Fibroblast of skin of abdomen (primary cell): ENCODE measurements around the gene DRICH1.
"Not testable (repeated sequence)": the region's sequence is repeated elsewhere in the genome, so short reads cannot be mapped to it uniquely, and the experiment has no call there.

Source experiments
- DNase-seq: peaks from one replicate; pipeline ENCODE4 v3.0.0-alpha.2; 2013

Gene DRICH1

GRCh38 chr22:23565915-23566704 is 66.0 kb downstream of the DRICH1 start:
- DNase-seq = no peak

- DNase-seq = no peak
These were observed 66.7 kb downstream of the DRICH1 start for GRCh38 chr22:23565305-23565914.

- no peak for DNase-seq
These were observed 67.8 kb downstream of the DRICH1 start for GRCh38 chr22:23564276-23564675.

- no peak for DNase-seq
These were observed 69.0 kb downstream of the DRICH1 start for GRCh38 chr22:23563111-23563510.

- DNase-seq = no peak
These were observed 69.9 kb downstream of the DRICH1 start for GRCh38 chr22:23562186-23562585.

- not testable (repeated sequence) for DNase-seq
These were observed 71.1 kb downstream of the DRICH1 start for GRCh38 chr22:23561025-23561510.

- DNase-seq = not testable (repeated sequence)
These were observed 71.9 kb downstream of the DRICH1 start for GRCh38 chr22:23560215-23560614.
